ENCODE results near the gene CDC34.

Gene CDC34

GRCh38 chr19:531753-532560, at the start of gene CDC34:
Gene CDC34, plus strand, starts transcription at chr19:531760. Its CDS starts 172 bp downstream, at chr19:531932.
- no peak for DNase-seq

- DNase-seq, result no peak
These were observed 49.1 kb upstream of the CDC34 start for GRCh38 chr19:482186-483041.

- no peak for DNase-seq
These were observed 48.1 kb upstream of the CDC34 start for GRCh38 chr19:483332-484072.

GRCh38 chr19:484494-484893, 47.1 kb upstream of the CDC34 start:
- DNase-seq, result no peak

GRCh38 chr19:485077-485476, 46.5 kb upstream of the CDC34 start:
- DNase-seq, result no peak

- DNase-seq, result no peak
These were observed 45.9 kb upstream of the CDC34 start for GRCh38 chr19:485583-486236.

- peak; percentile 98 for DNase-seq
These were observed 42.8 kb upstream of the CDC34 start for GRCh38 chr19:488505-489417.

GRCh38 chr19:489418-490196, 42.0 kb upstream of the CDC34 start:
- DNase-seq, result no peak

GRCh38 chr19:491146-491741, 40.3 kb upstream of the CDC34 start:
- no peak for DNase-seq

- DNase-seq, result peak; percentile 85
These were observed 39.4 kb upstream of the CDC34 start for GRCh38 chr19:492091-492531.

- peak; percentile 62 for DNase-seq
These were observed 38.0 kb upstream of the CDC34 start for GRCh38 chr19:493391-494170.

- DNase-seq, result peak; percentile 60
These were observed 37.1 kb upstream of the CDC34 start for GRCh38 chr19:494171-495080.

GRCh38 chr19:495081-495401, 36.5 kb upstream of the CDC34 start:
- peak; percentile 54 for DNase-seq

- DNase-seq, result peak; percentile 81
These were observed 36.0 kb upstream of the CDC34 start for GRCh38 chr19:495402-496111.

- DNase-seq, result peak; percentile 58
These were observed 35.4 kb upstream of the CDC34 start, which contains the start of gene MADCAM1 for GRCh38 chr19:496112-496665. Gene MADCAM1, plus strand, starts transcription at chr19:496486. Its CDS starts 14 bp downstream, at chr19:496500.

GRCh38 chr19:496986-497385, 34.6 kb upstream of the CDC34 start:
- no peak for DNase-seq

GRCh38 chr19:497491-497868, 34.1 kb upstream of the CDC34 start:
- DNase-seq, result no peak
